ACHN (cell line): ENCODE measurements around the gene ERBB3.
A peak's percentile ranks its signal among the peaks of the same experiment; 100 is the strongest.
"Not testable (repeated sequence)": the region's sequence is repeated elsewhere in the genome, so short reads cannot be mapped to it uniquely, and the experiment has no call there.

ENCODE experiments used
- DNase-seq: peaks from one replicate; pipeline ENCODE4 v3.0.0-alpha.2; 2015
- in situ Hi-C: cut with HindIII; loops from 2 replicates; pipeline ENCODE4 v1.10.0; 2017; ENCODE audit warnings: low sequenced_read_pairs, low pct_ligation_motif_present, low pct_unique_long_range_greater_than_20kb

ERBB3 gene

DNA sequence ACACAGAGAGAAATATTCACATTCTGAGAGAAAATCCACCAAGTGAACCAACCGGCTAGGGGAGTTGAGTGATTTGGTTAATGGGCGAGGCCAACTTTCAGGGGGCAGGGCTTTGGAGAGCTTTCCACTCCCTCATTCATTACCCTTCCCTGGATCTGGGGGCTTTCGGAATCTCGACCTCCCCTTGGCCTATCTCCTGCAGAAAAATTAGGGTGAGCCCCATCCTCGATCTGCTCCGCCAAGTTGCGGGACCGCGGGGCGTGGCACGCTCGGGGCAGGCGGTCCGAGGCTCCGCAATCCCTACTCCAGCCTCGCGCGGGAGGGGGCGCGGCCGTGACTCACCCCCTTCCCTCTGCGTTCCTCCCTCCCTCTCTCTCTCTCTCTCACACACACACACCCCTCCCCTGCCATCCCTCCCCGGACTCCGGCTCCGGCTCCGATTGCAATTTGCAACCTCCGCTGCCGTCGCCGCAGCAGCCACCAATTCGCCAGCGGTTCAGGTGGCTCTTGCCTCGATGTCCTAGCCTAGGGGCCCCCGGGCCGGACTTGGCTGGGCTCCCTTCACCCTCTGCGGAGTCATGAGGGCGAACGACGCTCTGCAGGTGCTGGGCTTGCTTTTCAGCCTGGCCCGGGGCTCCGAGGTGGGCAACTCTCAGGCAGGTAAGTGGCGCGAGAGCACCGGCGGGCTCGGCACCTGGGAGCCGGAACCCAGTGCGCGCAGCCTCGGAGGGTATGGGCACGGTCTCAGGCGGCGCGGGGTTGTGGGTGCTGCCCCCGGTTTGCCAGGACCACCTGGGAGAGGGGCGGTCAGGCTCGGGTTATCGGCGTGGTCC is at the start of gene ERBB3:
TSS of gene ERBB3 (plus strand) at position 443 of the 833 bp plus-strand sequence. CDS start at position 579, 136 bp downstream.
- peak; percentile 91 for DNase-seq
- in situ Hi-C loops, result no loop called here

DNA sequence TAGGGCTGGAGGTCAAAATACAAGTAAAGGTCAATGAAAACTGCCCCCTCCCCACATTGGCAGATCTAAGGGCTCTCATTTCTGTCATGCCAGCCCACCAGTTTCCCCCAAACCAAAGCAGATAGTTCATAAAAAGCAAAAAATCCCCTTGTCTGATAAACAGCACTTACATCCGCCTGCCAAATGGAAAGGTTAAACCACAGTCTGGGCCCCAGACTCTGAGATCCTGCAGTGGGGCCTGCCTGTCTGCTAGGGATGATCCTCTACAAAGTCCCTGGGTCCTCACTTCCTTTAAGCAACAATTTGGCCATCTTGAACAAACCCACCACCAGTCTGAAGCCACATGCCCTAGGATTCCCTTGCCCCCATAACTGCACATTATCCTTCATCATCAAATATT is 48.0 kb upstream of the ERBB3 start:
- DNase-seq, result no peak
- in situ Hi-C loops, result no loop called here

- DNase-seq, result no peak
- in situ Hi-C loops, result no loop called here
These were observed 45.2 kb upstream of the ERBB3 start for GRCh38 chr12:56034586-56035332.

DNA sequence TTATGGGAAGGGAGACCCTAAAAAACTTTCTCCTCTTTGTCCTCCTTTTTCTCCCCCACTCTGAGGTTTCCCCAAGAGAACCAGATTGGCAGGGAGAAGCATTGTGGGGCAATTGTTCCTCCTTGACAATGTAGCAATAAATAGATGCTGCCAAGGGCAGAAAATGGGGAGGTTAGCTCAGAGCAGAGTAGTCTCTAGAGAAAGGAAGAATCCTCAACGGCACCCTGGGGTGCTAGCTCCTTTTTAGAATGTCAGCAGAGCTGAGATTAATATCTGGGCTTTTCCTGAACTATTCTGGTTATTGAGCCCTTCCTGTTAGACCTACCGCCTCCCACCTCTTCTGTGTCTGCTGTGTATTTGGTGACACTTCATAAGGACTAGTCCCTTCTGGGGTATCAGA is 42.8 kb upstream of the ERBB3 start:
- in situ Hi-C loops, result no loop called here
- DNase-seq, result no peak

GRCh38 chr12:56038022-56038655 is 41.8 kb upstream of the ERBB3 start:
- no peak for DNase-seq
- in situ Hi-C loops, result no loop called here

GRCh38 chr12:56040151-56040550 is 39.8 kb upstream of the ERBB3 start:
- DNase-seq, result no peak
- in situ Hi-C loops, result no loop called here

GRCh38 chr12:56040963-56041551 is 38.9 kb upstream of the ERBB3 start:
- in situ Hi-C loops, result no loop called here
- no peak for DNase-seq

DNA sequence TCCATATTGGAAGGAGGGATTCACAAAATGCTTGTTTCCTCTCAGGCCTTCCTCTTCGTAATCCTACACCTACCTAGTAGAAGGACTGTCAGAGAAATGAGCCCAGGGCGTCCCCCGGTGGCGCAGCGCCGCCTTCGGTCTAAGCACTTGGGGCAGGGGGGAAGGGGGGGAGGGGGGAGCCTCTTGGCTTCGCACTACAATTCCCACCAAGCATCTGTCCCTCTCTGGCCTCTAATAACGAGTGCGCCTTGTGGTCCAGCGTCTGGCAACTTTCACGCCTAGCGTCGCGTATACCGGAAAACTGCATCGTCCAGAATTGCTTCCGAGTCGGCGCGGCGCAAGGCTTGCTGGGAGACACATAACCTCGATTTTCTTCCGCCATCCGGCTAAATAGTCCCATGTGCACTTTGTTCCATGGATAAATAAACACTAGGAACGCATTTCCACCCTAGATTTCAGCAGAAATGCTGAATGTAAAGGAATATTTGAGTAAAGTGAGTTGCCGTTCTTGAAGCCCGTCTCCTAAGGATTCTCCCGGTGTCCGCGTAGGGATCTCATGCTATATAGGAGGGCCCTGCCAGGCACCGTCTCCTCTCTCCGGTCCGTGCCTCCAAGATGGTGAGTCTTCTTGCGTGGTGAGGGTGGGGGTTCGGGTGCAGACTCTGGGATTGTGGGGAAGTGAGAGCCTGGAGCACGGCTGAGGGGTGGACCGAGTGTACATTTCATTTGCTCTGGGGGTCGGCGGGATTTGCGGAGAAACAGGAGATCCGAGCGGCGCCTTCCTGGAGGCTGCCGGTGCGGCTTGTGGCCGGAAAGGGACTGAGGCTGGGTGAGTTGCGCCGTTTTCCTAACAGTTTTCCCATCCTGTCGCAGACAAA is 38.2 kb upstream of the ERBB3 start, which contains the start of gene RPS26:
TSS of gene RPS26 (plus strand) at position 367 of the 878 bp plus-strand sequence. CDS start at position 616, 249 bp downstream.
- DNase-seq, result peak; percentile 100
- in situ Hi-C loops, result no loop called here

GRCh38 chr12:56042430-56042813 is 37.5 kb upstream of the ERBB3 start:
- in situ Hi-C loops, DNase-seq: not testable (repeated sequence)

- in situ Hi-C loops, result no loop called here
- DNase-seq, result no peak
These were observed 37.1 kb upstream of the ERBB3 start for GRCh38 chr12:56042843-56043242.

DNA sequence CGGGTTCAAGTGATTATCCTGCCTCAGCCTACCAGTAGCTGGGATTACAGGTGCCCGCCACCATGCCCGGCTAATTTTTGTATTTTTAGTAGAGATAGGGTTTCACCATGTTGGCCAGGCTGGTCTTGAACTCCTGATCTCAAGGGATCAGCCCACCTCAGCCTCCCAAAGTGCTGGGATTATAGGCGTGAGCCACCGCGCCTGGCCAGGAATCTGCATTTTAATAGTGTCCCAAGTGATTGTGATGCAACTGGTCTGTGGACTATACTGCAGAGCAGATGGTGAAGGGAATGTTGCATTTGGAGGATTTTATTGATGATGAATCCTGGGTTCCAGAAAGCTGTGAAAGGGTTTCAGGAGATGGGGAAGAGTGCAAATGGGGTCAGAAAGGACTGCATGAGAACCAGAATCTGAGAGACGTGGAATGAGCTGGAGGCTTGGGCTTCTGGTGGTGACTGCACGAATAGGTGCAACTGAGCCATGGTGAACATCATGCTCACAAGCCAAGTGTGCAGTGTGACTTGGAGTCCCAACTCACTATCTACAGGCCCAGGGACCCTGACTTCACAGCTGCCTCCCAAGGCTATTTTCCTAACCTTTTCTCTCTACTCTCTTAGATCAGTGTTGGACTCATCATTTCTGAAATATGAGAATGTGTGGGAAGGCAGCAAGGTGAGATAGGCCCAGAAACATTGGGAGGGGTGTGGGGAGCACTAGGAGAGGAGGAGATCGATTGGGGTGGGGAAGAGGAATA is 33.8 kb upstream of the ERBB3 start:
- in situ Hi-C loops, result no loop called here
- DNase-seq, result no peak

DNA sequence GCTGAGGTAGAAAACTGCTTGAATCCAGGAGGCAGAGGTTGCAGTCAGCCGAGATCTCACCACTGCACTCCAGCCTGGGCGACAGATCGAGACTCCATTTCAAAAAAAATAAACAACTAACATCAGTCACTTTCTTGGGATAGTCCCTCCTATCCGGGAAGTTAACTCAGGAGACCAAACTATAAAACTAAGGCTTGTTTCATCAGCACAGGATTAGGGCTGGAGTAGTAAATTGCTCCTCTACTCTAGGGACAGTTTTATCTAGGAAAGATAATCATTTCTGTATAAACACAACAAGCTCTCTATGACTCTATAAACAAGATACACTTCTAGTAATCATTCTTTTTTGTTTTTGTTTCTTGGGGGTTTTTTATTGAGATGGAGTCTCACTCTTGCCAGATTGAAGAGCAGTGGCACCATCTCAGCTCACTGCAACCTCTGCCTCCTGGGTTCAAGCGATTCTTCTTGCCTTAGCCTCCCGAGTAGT is 26.5 kb upstream of the ERBB3 start:
- in situ Hi-C loops, result no loop called here
- DNase-seq, result no peak

- in situ Hi-C loops, DNase-seq: not testable (repeated sequence)
These were observed 20.0 kb upstream of the ERBB3 start for GRCh38 chr12:56059964-56060363.

DNA sequence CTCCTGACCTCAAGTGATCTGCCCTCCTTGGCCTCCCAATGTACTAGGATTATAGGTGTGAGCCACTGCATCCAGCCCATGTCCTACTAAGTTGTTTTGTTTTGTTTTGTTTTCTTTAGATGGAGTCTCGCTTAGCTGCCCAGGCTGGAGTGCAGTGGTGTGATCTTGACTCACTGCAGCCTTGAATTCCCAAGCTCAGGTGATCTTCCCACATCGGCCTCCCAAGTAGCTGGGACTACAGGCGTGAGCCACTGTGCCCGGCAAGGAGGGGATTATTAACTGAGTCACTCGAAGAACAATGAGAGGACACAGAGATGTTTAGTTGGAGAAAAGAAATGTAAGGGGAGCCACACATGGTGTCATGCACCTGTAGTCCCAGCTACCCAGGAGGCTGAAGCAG is 18.0 kb upstream of the ERBB3 start:
- DNase-seq, result no peak
- in situ Hi-C loops, result no loop called here

DNA sequence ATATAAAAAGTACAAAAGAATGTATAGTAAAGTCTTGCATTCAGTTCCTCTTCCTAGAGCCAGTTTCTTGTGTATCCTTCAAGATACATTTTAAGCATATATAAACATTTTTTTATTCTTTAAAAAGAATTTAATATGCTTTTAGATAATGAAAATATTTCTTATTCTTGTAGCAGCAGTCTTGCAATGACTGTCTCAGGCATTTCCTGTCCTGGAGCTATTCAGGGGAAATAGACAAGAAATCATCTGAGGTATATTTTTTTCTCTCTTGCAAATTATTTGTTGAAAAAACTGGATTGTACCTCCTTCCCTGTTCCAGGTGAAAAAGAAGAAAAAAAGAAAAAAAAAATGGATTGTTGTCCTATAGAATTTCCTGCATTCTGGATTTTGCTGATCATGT is 17.0 kb upstream of the ERBB3 start:
- no peak for DNase-seq
- in situ Hi-C loops, result no loop called here

GRCh38 chr12:56071648-56072047 is 8.3 kb upstream of the ERBB3 start:
- in situ Hi-C loops, result no loop called here
- no peak for DNase-seq

GRCh38 chr12:56074396-56074795 is 5.6 kb upstream of the ERBB3 start:
- no peak for DNase-seq
- in situ Hi-C loops, result no loop called here
